Measurements from ENCODE around the gene SPCS1. TPM values are rescaled to one million over a fixed set of nuclear protein-coding genes. Genes with fewer than 3 reads are reported as not detected.
"Not testable (repeated sequence)": the region's sequence is repeated elsewhere in the genome, so short reads cannot be mapped to it uniquely, and the experiment has no call there.

The SPCS1 gene
- total RNA-seq, 1 donor, result 111 TPM

- DNase-seq (ENCODE audit: low read depth), result no peak
- no peak overlapping the region for H3K4me3 ChIP-seq (ENCODE audit: low read depth, low read length)
- TF ChIP-seq CTCF (IDR thresholded peaks at IDR 0.05; ENCODE audit: insufficient read depth, low read length), result no peak
These were observed 9.9 kb downstream of the SPCS1 start for GRCh38 chr3:52715714-52716305.

- H3K4me3 ChIP-seq (ENCODE audit: low read depth, low read length), result no peak overlapping the region
- no peak for TF ChIP-seq CTCF (IDR thresholded peaks at IDR 0.05; ENCODE audit: insufficient read depth, low read length)
- no peak for DNase-seq (ENCODE audit: low read depth)
These were observed 13.7 kb downstream of the SPCS1 start for GRCh38 chr3:52719618-52720017.

GRCh38 chr3:52721002-52721729, 15.3 kb downstream of the SPCS1 start:
- H3K4me3 ChIP-seq (ENCODE audit: low read depth, low read length), result no peak overlapping the region
- TF ChIP-seq CTCF (IDR thresholded peaks at IDR 0.05; ENCODE audit: insufficient read depth, low read length), result no peak
- DNase-seq (ENCODE audit: low read depth), result no peak

GRCh38 chr3:52721730-52722008, 15.8 kb downstream of the SPCS1 start:
- no peak overlapping the region for H3K4me3 ChIP-seq (ENCODE audit: low read depth, low read length)
- no peak for TF ChIP-seq CTCF (IDR thresholded peaks at IDR 0.05; ENCODE audit: insufficient read depth, low read length)
- DNase-seq (ENCODE audit: low read depth), result no peak

- H3K4me3 ChIP-seq (ENCODE audit: low read depth, low read length), result no peak overlapping the region
- no peak for DNase-seq (ENCODE audit: low read depth)
- no peak for TF ChIP-seq CTCF (IDR thresholded peaks at IDR 0.05; ENCODE audit: insufficient read depth, low read length)
These were observed 16.6 kb downstream of the SPCS1 start for GRCh38 chr3:52722491-52722890.

GRCh38 chr3:52723935-52724334, 18.0 kb downstream of the SPCS1 start:
- DNase-seq (ENCODE audit: low read depth), result no peak
- H3K4me3 ChIP-seq (ENCODE audit: low read depth, low read length), result no peak overlapping the region
- no peak for TF ChIP-seq CTCF (IDR thresholded peaks at IDR 0.05; ENCODE audit: insufficient read depth, low read length)

GRCh38 chr3:52724511-52724910, 18.6 kb downstream of the SPCS1 start:
- no peak for TF ChIP-seq CTCF (IDR thresholded peaks at IDR 0.05; ENCODE audit: insufficient read depth, low read length)
- DNase-seq (ENCODE audit: low read depth), result no peak
- no peak overlapping the region for H3K4me3 ChIP-seq (ENCODE audit: low read depth, low read length)

- not testable (repeated sequence) for DNase-seq (ENCODE audit: low read depth); H3K4me3 ChIP-seq (ENCODE audit: low read depth, low read length)
These were observed 22.8 kb downstream of the SPCS1 start for GRCh38 chr3:52728753-52729152.

Data from fibroblast of the aortic adventitia (primary cell).